HG03342 (cell line): ENCODE data around the gene SLC25A43.
A peak's percentile ranks its signal among the peaks of the same experiment; 100 is the strongest.
"Not testable (repeated sequence)": the region's sequence is repeated elsewhere in the genome, so short reads cannot be mapped to it uniquely, and the experiment has no call there.

ENCODE experiments used
- ATAC-seq: cut with Tn5 transposase; IDR thresholded peaks from one replicate; pipeline ENCODE4 v1.9.1; 2021; ENCODE audit warnings: mild to moderate bottlenecking, moderate library complexity; ENCODE audit not compliant: unreplicated experiment

The SLC25A43 gene

GRCh38 chrX:119398974-119399771 lies at the start of gene SLC25A43:
Gene SLC25A43, plus strand, starts transcription at chrX:119399336. Its CDS starts 68 bp downstream, at chrX:119399404.
- ATAC-seq = peak; percentile 84

- no peak for ATAC-seq
Observed at GRCh38 chrX:119359618-119360382, 39.3 kb upstream of the SLC25A43 start.

GRCh38 chrX:119361451-119361850 lies 37.7 kb upstream of the SLC25A43 start:
- ATAC-seq = not testable (repeated sequence)

- not testable (repeated sequence) for ATAC-seq
Observed at GRCh38 chrX:119362074-119362473, 37.1 kb upstream of the SLC25A43 start.

GRCh38 chrX:119363391-119363790 lies 35.7 kb upstream of the SLC25A43 start:
- no peak for ATAC-seq

- ATAC-seq = not testable (repeated sequence)
Observed at GRCh38 chrX:119371861-119372260, 27.3 kb upstream of the SLC25A43 start.

- ATAC-seq = no peak
Observed at GRCh38 chrX:119374736-119375135, 24.4 kb upstream of the SLC25A43 start.

- ATAC-seq = no peak
Observed at GRCh38 chrX:119375561-119375960, 23.6 kb upstream of the SLC25A43 start.

- ATAC-seq = no peak
Observed at GRCh38 chrX:119376312-119376711, 22.8 kb upstream of the SLC25A43 start.

GRCh38 chrX:119381349-119381944 lies 17.7 kb upstream of the SLC25A43 start:
- ATAC-seq = no peak

- no peak for ATAC-seq
Observed at GRCh38 chrX:119382606-119383005, 16.5 kb upstream of the SLC25A43 start.

GRCh38 chrX:119386685-119387084 lies 12.5 kb upstream of the SLC25A43 start:
- not testable (repeated sequence) for ATAC-seq

GRCh38 chrX:119387426-119387825 lies 11.7 kb upstream of the SLC25A43 start:
- ATAC-seq = not testable (repeated sequence)

GRCh38 chrX:119389214-119389613 lies 9.9 kb upstream of the SLC25A43 start:
- ATAC-seq = no peak

- ATAC-seq = no peak
Observed at GRCh38 chrX:119389871-119390501, 9.2 kb upstream of the SLC25A43 start.

GRCh38 chrX:119391279-119391678 lies 7.9 kb upstream of the SLC25A43 start:
- ATAC-seq = no peak

GRCh38 chrX:119393144-119393543 lies 6.0 kb upstream of the SLC25A43 start:
- ATAC-seq = no peak

- ATAC-seq = no peak
Observed at GRCh38 chrX:119398587-119398973, 556 bp upstream of the SLC25A43 start.

- peak; percentile 22 for ATAC-seq
Observed at GRCh38 chrX:119399772-119400101, 601 bp downstream of the SLC25A43 start.

- ATAC-seq = no peak
Observed at GRCh38 chrX:119401569-119401968, 2.4 kb downstream of the SLC25A43 start.

- no peak for ATAC-seq
Observed at GRCh38 chrX:119402588-119402987, 3.5 kb downstream of the SLC25A43 start.
